AG04450 (cell line): Measurements from ENCODE around the gene PDE11A. TPM values are rescaled to one million over a fixed set of nuclear protein-coding genes. Genes with fewer than 3 reads are reported as not detected.

Source experiments
- CTCF ChIA-PET: fragments of 300-600, 350-600 bp; formaldehyde crosslinking; extraction: SDS; loops from one replicate; lab custom pipeline; 2022; ENCODE audit warnings: antibody characterized with exemption, inconsistent platforms; lab: Charles Lee
- POLR2A ChIA-PET: fragments of 350-600 bp; formaldehyde crosslinking; extraction: SDS; loops from one replicate; lab custom pipeline; 2021; ENCODE audit warnings: antibody characterized with exemption, inconsistent platforms; lab: Yijun Ruan, JAX
- DNase-seq: peaks from one replicate; pipeline ENCODE4 v3.0.0-alpha.2; 2011; ENCODE audit warnings: low read depth, low spot score
- H3K27ac ChIP-seq: one replicate; pipeline ENCODE4 v1.5.1; 2012; ENCODE audit warnings: low read depth, low read length, control low read depth
- H3K27me3 ChIP-seq: one replicate; pipeline ENCODE4 v1.6.0; 2012; ENCODE audit warnings: low read length; ENCODE audit not compliant: control insufficient read depth, insufficient read depth
- H3K4me3 ChIP-seq: 2 replicates; pipeline ENCODE4 v1.5.1; 2011; ENCODE audit warnings: mild to moderate bottlenecking, low read depth, low read length, control low read depth
- H3K9me3 ChIP-seq: 2 replicates; pipeline ENCODE4 v1.5.1; 2012; ENCODE audit warnings: low read length; ENCODE audit not compliant: control insufficient read depth, insufficient read depth
- polyA plus RNA-seq: library from polyadenylated mRNA; depleted of rRNA; stranded (reverse); fragments of >200 nt; gene quantifications from 2 replicates; pipeline ENCODE4 v1.2.3, GENCODE V29; 2011
- TF ChIP-seq, protein P1 (sequence below): IDR thresholded peaks from 2 replicates; pipeline ENCODE4 v1.5.1; 2011; ENCODE audit warnings: low read depth, low read length, control low read depth, inconsistent platforms

PDE11A gene
- polyA plus RNA-seq, 1 experiment: 0.24 TPM

GRCh38 chr2:177676636-177677035, 395.9 kb downstream of the PDE11A start:
- ChIA-PET CTCF (interaction anchor here (1.0 kb wide), 1 partner anchor 83 kb away, joined by 5 read pairs; no protein-coding TSS in a partner anchor), POLR2A (no interaction called here)
- TF ChIP-seq, protein P1, sequence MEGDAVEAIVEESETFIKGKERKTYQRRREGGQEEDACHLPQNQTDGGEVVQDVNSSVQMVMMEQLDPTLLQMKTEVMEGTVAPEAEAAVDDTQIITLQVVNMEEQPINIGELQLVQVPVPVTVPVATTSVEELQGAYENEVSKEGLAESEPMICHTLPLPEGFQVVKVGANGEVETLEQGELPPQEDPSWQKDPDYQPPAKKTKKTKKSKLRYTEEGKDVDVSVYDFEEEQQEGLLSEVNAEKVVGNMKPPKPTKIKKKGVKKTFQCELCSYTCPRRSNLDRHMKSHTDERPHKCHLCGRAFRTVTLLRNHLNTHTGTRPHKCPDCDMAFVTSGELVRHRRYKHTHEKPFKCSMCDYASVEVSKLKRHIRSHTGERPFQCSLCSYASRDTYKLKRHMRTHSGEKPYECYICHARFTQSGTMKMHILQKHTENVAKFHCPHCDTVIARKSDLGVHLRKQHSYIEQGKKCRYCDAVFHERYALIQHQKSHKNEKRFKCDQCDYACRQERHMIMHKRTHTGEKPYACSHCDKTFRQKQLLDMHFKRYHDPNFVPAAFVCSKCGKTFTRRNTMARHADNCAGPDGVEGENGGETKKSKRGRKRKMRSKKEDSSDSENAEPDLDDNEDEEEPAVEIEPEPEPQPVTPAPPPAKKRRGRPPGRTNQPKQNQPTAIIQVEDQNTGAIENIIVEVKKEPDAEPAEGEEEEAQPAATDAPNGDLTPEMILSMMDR: no peak
- peaks cover 3% of the 10 kb centered on the region for H3K27me3 ChIP-seq
- no peak overlapping the region for H3K27ac ChIP-seq
- no peak overlapping the region for H3K4me3 ChIP-seq
- no peaks in the 10 kb centered on the region for H3K9me3 ChIP-seq
- no peak for DNase-seq

DNA sequence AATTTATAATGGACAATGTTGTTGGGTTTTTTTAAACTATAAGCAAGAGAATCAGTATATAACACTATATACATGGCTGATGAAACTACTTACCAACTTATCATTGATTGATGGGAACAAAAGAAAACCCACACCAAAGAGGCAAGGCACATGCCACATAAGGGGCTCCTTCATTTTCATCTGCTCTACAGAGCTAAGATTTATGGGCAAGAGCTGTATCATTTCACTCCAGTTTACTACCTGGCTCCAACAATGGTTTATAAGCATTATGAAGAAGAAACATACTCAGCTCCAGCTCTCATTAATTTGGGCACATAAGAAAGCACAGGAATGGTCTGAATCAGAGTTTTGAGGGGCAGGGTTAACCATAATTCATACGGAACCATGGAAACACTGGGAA, 396.8 kb downstream of the PDE11A start:
- CTCF ChIA-PET: interaction anchor here (0.6 to 1.5 kb wide), 3 partner anchors 48 to 87 kb away, joined by 3 to 5 read pairs (median 5); no protein-coding TSS in a partner anchor
- Histone ChIP-seq H3K27ac (no peak overlapping the region), H3K27me3 (peaks cover 3% of the 10 kb centered on the region), H3K9me3 (no peaks in the 10 kb centered on the region), H3K4me3 (no peak overlapping the region)
- POLR2A ChIA-PET: no interaction called here
- TF ChIP-seq, protein P1: no peak
- no peak for DNase-seq

- ChIA-PET POLR2A (no interaction called here), CTCF (interaction anchor here (0.6 to 1.5 kb wide), 2 partner anchors 49 to 88 kb away, joined by 3 to 5 read pairs; no protein-coding TSS in a partner anchor)
- H3K9me3 ChIP-seq: no peaks in the 10 kb centered on the region
- no peak overlapping the region for H3K27ac ChIP-seq
- H3K4me3 ChIP-seq: no peak overlapping the region
- peaks cover 3% of the 10 kb centered on the region for H3K27me3 ChIP-seq
- TF ChIP-seq, protein P1: no peak
- DNase-seq: no peak
Observed at GRCh38 chr2:177675350-177675821, 397.2 kb downstream of the PDE11A start.

- no peaks in the 10 kb centered on the region for H3K9me3 ChIP-seq
- ChIA-PET POLR2A (no interaction called here), CTCF (interaction anchor here (1.5 kb wide), 1 partner anchor 184 kb away, joined by 4 read pairs; no protein-coding TSS in a partner anchor)
- TF ChIP-seq, protein P1: peak; percentile 15; the same call in 1 of the 2 replicates
- H3K27me3 ChIP-seq: peaks cover 3% of the 10 kb centered on the region
- H3K27ac ChIP-seq: no peak overlapping the region
- H3K4me3 ChIP-seq: no peak overlapping the region
- DNase-seq: no peak
Observed at GRCh38 chr2:177673602-177674595, 398.7 kb downstream of the PDE11A start.
